PC-3 (cell line): Measurements from ENCODE around the gene CAMTA1. TPM values are rescaled to one million over a fixed set of nuclear protein-coding genes. Genes with fewer than 3 reads are reported as not detected.

ENCODE experiments used
- ATAC-seq: fragments of 200-7000 bp; cut with Tn5 transposase; 2 replicates; pipeline ENCODE4 v1.9.1; 2020; ENCODE audit warnings: mild to moderate bottlenecking, moderate library complexity
- BruUV-seq: library from RNA; stranded (reverse); fragments of 400-500 nt; replicated peaks from 2 replicates; lab custom pipeline; 2021; lab: Mats Ljungman, UMichigan
- CTCF ChIA-PET: fragments of 300-600 bp; sonication (Branson Sonifier 250); formaldehyde crosslinking; loops from one replicate; lab custom pipeline; 2022; ENCODE audit warnings: antibody characterized with exemption; lab: Charles Lee
- POLR2A ChIA-PET: fragments of 300-600 bp; sonication (Branson Sonifier 250); formaldehyde crosslinking; loops from one replicate; lab custom pipeline; 2022; ENCODE audit warnings: antibody characterized with exemption; ENCODE audit not compliant: unreplicated experiment; lab: Charles Lee
- DNase-seq: peaks from one replicate; pipeline ENCODE4 v3.0.0-alpha.2; 2015
- H2AFZ ChIP-seq: fragments of 300-600 bp; sonication (generic); 2 replicates; pipeline ENCODE4 v1.6.0; 2016; ENCODE audit warnings: antibody characterized with exemption, low read length
- H3F3A ChIP-seq: fragments of 300-600 bp; sonication (generic); one replicate; pipeline ENCODE4 v1.6.0; 2017; ENCODE audit warnings: antibody characterized with exemption, low read length, control low read depth, mild to moderate bottlenecking; ENCODE audit not compliant: unreplicated experiment
- H3K27ac ChIP-seq: fragments of 300-600 bp; sonication (generic); 2 replicates; pipeline ENCODE4 v1.5.1; 2016; ENCODE audit warnings: mild to moderate bottlenecking, low read length
- H3K27me3 ChIP-seq: fragments of 300-600 bp; sonication (generic); 2 replicates; pipeline ENCODE4 v1.6.1; 2016; ENCODE audit warnings: low read length, mixed read lengths
- H3K36me3 ChIP-seq: fragments of 300-600 bp; sonication (generic); 2 replicates; pipeline ENCODE4 v1.6.1; 2016; ENCODE audit warnings: low read depth, mixed run types, low read length, mixed read lengths
- H3K4me1 ChIP-seq: fragments of 300-600 bp; sonication (generic); 2 replicates; pipeline ENCODE4 v1.5.1; 2016; ENCODE audit warnings: low read length; ENCODE audit not compliant: insufficient read depth
- H3K4me2 ChIP-seq: fragments of 300-600 bp; sonication (generic); 2 replicates; pipeline ENCODE4 v1.6.0; 2016; ENCODE audit warnings: low read length
- H3K4me3 ChIP-seq: fragments of 300-600 bp; sonication (generic); 2 replicates; pipeline ENCODE4 v1.5.1; 2016; ENCODE audit warnings: mild to moderate bottlenecking, low read length, mixed read lengths
- H3K79me2 ChIP-seq: fragments of 300-600 bp; sonication (generic); 2 replicates; pipeline ENCODE4 v1.6.1; 2017; ENCODE audit warnings: low read length, mixed read lengths
- H3K9ac ChIP-seq: fragments of 300-600 bp; sonication (generic); 2 replicates; pipeline ENCODE4 v1.6.0; 2016; ENCODE audit warnings: mild to moderate bottlenecking, low read length
- H3K9me2 ChIP-seq: fragments of 300-600 bp; sonication (generic); replicated peaks from 2 replicates; pipeline ENCODE4 v1.6.1; 2016; ENCODE audit warnings: mixed run types, low read length, mixed read lengths
- H3K9me3 ChIP-seq: fragments of 300-600 bp; sonication (generic); 2 replicates; pipeline ENCODE4 v1.6.1; 2016; ENCODE audit warnings: low read length, mixed read lengths
- H4K20me1 ChIP-seq: fragments of 300-600 bp; sonication (generic); 2 replicates; pipeline ENCODE4 v1.6.1; 2016; ENCODE audit warnings: low read length, mixed read lengths
- CTCF ChIP-seq: fragments of 300-600 bp; sonication (generic); conservative IDR thresholded peaks from 2 replicates; pipeline ENCODE4 v1.5.1; 2017; ENCODE audit warnings: antibody characterized with exemption, low read depth, mild to moderate bottlenecking, low read length
- EZH2 ChIP-seq: fragments of 300-600 bp; sonication (generic); IDR thresholded peaks from one replicate; pipeline ENCODE4 v1.6.1; 2017; ENCODE audit warnings: antibody characterized with exemption, mild to moderate bottlenecking, low read length; ENCODE audit not compliant: unreplicated experiment
- EZH2phosphoT487 ChIP-seq: fragments of 300-600 bp; sonication (generic); IDR thresholded peaks from 2 replicates; pipeline ENCODE4 v1.6.1; 2018; ENCODE audit warnings: mild to moderate bottlenecking, antibody characterized with exemption, low read length, borderline replicate concordance
- intact Hi-C: fragments of 100-400 bp; cut with micrococcal nuclease; formaldehyde crosslinking; loops from 2 replicates; pipeline ENCODE4 v1.9.0; 2023
- total RNA-seq: library from RNA; depleted of rRNA; stranded (reverse); fragments of >200 nt; gene quantifications from 2 replicates; pipeline ENCODE4 v1.2.3, GENCODE V29; 2014

CAMTA1 gene
- total RNA-seq, 1 experiment from 2014 or later = 40.8 TPM

- no peaks in the 10 kb centered on the region for H3K4me1 ChIP-seq
- TF ChIP-seq EZH2 (no peak), CTCF (no peak), EZH2phosphoT487 (no peak)
- peaks cover 11% of the 10 kb centered on the region; the same call in 1 of the 2 replicates for H3K27me3 ChIP-seq
- H3K9ac ChIP-seq = no peak overlapping the region
- ChIA-PET CTCF (no interaction called here), POLR2A (no interaction called here)
- H4K20me1 ChIP-seq = no peaks in the 10 kb centered on the region
- H2AFZ ChIP-seq = no peak overlapping the region
- no peak overlapping the region for H3K27ac ChIP-seq
- intact Hi-C loops = loop anchor here (10.0 kb wide), 1 partner anchor 300 kb away; the partner anchor contains the start of gene PARK7
- no peaks in the 10 kb centered on the region for H3K9me2 ChIP-seq
- H3K4me2 ChIP-seq = no peak overlapping the region
- H3K4me3 ChIP-seq = no peak overlapping the region
- ATAC-seq (no peak), DNase-seq (no peak)
- H3K79me2 ChIP-seq = no peaks in the 10 kb centered on the region
- H3K9me3 ChIP-seq = no peaks in the 10 kb centered on the region
- no TSS peak for BruUV-seq
- no peaks in the 10 kb centered on the region for H3F3A ChIP-seq
- H3K36me3 ChIP-seq = no peaks in the 10 kb centered on the region
Observed at GRCh38 chr1:7664147-7664892, 879.1 kb downstream of the CAMTA1 start.

GRCh38 chr1:7664893-7665250, 879.6 kb downstream of the CAMTA1 start:
- POLR2A ChIA-PET = no interaction called here
- TF ChIP-seq CTCF (no peak), EZH2 (no peak), EZH2phosphoT487 (no peak)
- Histone ChIP-seq H3K4me2 (no peak overlapping the region), H3K4me3 (no peak overlapping the region), H3K9me2 (no peaks in the 10 kb centered on the region), H3K9me3 (no peaks in the 10 kb centered on the region), H3K36me3 (no peaks in the 10 kb centered on the region), H3F3A (no peaks in the 10 kb centered on the region), H2AFZ (no peak overlapping the region), H3K27me3 (peaks cover 8% of the 10 kb centered on the region; the same call in 1 of the 2 replicates), H3K79me2 (no peaks in the 10 kb centered on the region), H3K9ac (no peak overlapping the region), H3K4me1 (no peaks in the 10 kb centered on the region), H4K20me1 (no peaks in the 10 kb centered on the region), H3K27ac (no peak overlapping the region)
- no TSS peak for BruUV-seq
- CTCF ChIA-PET = interaction anchor here (1.2 kb wide), 1 partner anchor 88 kb away, joined by 6 read pairs; no protein-coding TSS in a partner anchor
- DNase-seq (no peak), ATAC-seq (no peak)
- intact Hi-C loops = loop anchor here (5.0 to 10.0 kb wide), 2 partner anchors 237 to 300 kb away; partner anchors contain the start of gene PARK7

GRCh38 chr1:7666249-7666648, 881.0 kb downstream of the CAMTA1 start:
- H3K9ac ChIP-seq = no peak overlapping the region
- no peaks in the 10 kb centered on the region for H3K79me2 ChIP-seq
- BruUV-seq = no TSS peak
- no peak overlapping the region for H3K27ac ChIP-seq
- H3K4me3 ChIP-seq = no peak overlapping the region
- no peak overlapping the region for H3K4me2 ChIP-seq
- H3K9me2 ChIP-seq = no peaks in the 10 kb centered on the region
- no peak for ATAC-seq
- intact Hi-C loops = loop anchor here (5.0 to 10.0 kb wide), 2 partner anchors 236 to 299 kb away; partner anchors contain the start of gene PARK7
- no peaks in the 10 kb centered on the region for H3F3A ChIP-seq
- no peaks in the 10 kb centered on the region for H4K20me1 ChIP-seq
- 0 out of 2 replicates have a peak, but pooled peaks cover 1% of the 10 kb centered on the region for H3K27me3 ChIP-seq
- ChIA-PET POLR2A (no interaction called here), CTCF (interaction anchor here (1.2 to 4.2 kb wide), 2 partner anchors 86 to 87 kb away, joined by 6 to 92 read pairs; no protein-coding TSS in a partner anchor)
- no peak overlapping the region for H2AFZ ChIP-seq
- no peaks in the 10 kb centered on the region for H3K36me3 ChIP-seq
- no peak for DNase-seq
- no peaks in the 10 kb centered on the region for H3K4me1 ChIP-seq
- H3K9me3 ChIP-seq = no peaks in the 10 kb centered on the region
- TF ChIP-seq EZH2 (no peak), CTCF (no peak), EZH2phosphoT487 (no peak)
